ENCODE data around the gene GGT7.
"Not testable (repeated sequence)": the region's sequence is repeated elsewhere in the genome, so short reads cannot be mapped to it uniquely, and the experiment has no call there.

Gene GGT7

GRCh38 chr20:34895465-34895864, 22.8 kb upstream of the GGT7 start:
- no peak overlapping the region for H3K4me2 ChIP-seq (ENCODE audit: low read length)
- no peak overlapping the region for H3K9ac ChIP-seq (ENCODE audit: low read depth, low read length)
- H3K4me1 ChIP-seq (ENCODE audit: control insufficient read depth, insufficient read depth, low read length) = peaks cover 14% of the 10 kb centered on the region
- H3K36me3 ChIP-seq (ENCODE audit: insufficient read depth, low read length) = no peaks in the 10 kb centered on the region
- no peak overlapping the region for H3K4me3 ChIP-seq (ENCODE audit: low read length)
- H3K9me3 ChIP-seq (replicated peaks; ENCODE audit: low read length) = no peaks in the 10 kb centered on the region
- H3K27me3 ChIP-seq (ENCODE audit: control insufficient read depth, insufficient read depth, low read length) = no peaks in the 10 kb centered on the region

GRCh38 chr20:34894723-34895122, 22.1 kb upstream of the GGT7 start:
- Histone ChIP-seq H3K4me2 (ENCODE audit: low read length) (no peak overlapping the region), H3K4me1 (ENCODE audit: control insufficient read depth, insufficient read depth, low read length) (peaks cover 11% of the 10 kb centered on the region), H3K4me3 (ENCODE audit: low read length) (no peak overlapping the region), H3K27me3 (ENCODE audit: control insufficient read depth, insufficient read depth, low read length) (no peaks in the 10 kb centered on the region), H3K36me3 (ENCODE audit: insufficient read depth, low read length) (no peaks in the 10 kb centered on the region), H3K9ac (ENCODE audit: low read depth, low read length) (no peak overlapping the region), H3K9me3 (replicated peaks; ENCODE audit: low read length) (no peaks in the 10 kb centered on the region)

- no peaks in the 10 kb centered on the region for H3K9me3 ChIP-seq (replicated peaks; ENCODE audit: low read length)
- no peak overlapping the region for H3K9ac ChIP-seq (ENCODE audit: low read depth, low read length)
- no peaks in the 10 kb centered on the region for H3K27me3 ChIP-seq (ENCODE audit: control insufficient read depth, insufficient read depth, low read length)
- no peaks in the 10 kb centered on the region for H3K36me3 ChIP-seq (ENCODE audit: insufficient read depth, low read length)
- no peak overlapping the region for H3K4me2 ChIP-seq (ENCODE audit: low read length)
- H3K4me1 ChIP-seq (ENCODE audit: control insufficient read depth, insufficient read depth, low read length) = peaks cover 11% of the 10 kb centered on the region
- H3K4me3 ChIP-seq (ENCODE audit: low read length) = no peak overlapping the region
Measured at GRCh38 chr20:34892671-34893070, 20.0 kb upstream of the GGT7 start.

- no peaks in the 10 kb centered on the region for H3K9me3 ChIP-seq (replicated peaks; ENCODE audit: low read length)
- no peak overlapping the region for H3K9ac ChIP-seq (ENCODE audit: low read depth, low read length)
- H3K36me3 ChIP-seq (ENCODE audit: insufficient read depth, low read length) = no peaks in the 10 kb centered on the region
- peaks cover 11% of the 10 kb centered on the region for H3K4me1 ChIP-seq (ENCODE audit: control insufficient read depth, insufficient read depth, low read length)
- H3K27me3 ChIP-seq (ENCODE audit: control insufficient read depth, insufficient read depth, low read length) = no peaks in the 10 kb centered on the region
- no peak overlapping the region for H3K4me3 ChIP-seq (ENCODE audit: low read length)
- H3K4me2 ChIP-seq (ENCODE audit: low read length) = no peak overlapping the region
Measured at GRCh38 chr20:34891166-34892062, 18.8 kb upstream of the GGT7 start.

GRCh38 chr20:34888468-34888867, 15.8 kb upstream of the GGT7 start:
- Histone ChIP-seq H3K36me3 (ENCODE audit: insufficient read depth, low read length) (peaks cover 6% of the 10 kb centered on the region), H3K4me3 (ENCODE audit: low read length) (no peak overlapping the region), H3K9me3 (replicated peaks; ENCODE audit: low read length) (no peaks in the 10 kb centered on the region), H3K27me3 (ENCODE audit: control insufficient read depth, insufficient read depth, low read length) (no peaks in the 10 kb centered on the region), H3K4me2 (ENCODE audit: low read length) (no peak overlapping the region), H3K9ac (ENCODE audit: low read depth, low read length) (no peak overlapping the region), H3K4me1 (ENCODE audit: control insufficient read depth, insufficient read depth, low read length) (peaks cover 11% of the 10 kb centered on the region)

- Histone ChIP-seq H3K27me3 (ENCODE audit: control insufficient read depth, insufficient read depth, low read length) (no peaks in the 10 kb centered on the region), H3K4me3 (ENCODE audit: low read length) (no peak overlapping the region), H3K4me1 (ENCODE audit: control insufficient read depth, insufficient read depth, low read length) (peaks cover 11% of the 10 kb centered on the region), H3K9me3 (replicated peaks; ENCODE audit: low read length) (no peaks in the 10 kb centered on the region), H3K36me3 (ENCODE audit: insufficient read depth, low read length) (peaks cover 13% of the 10 kb centered on the region), H3K4me2 (ENCODE audit: low read length) (no peak overlapping the region), H3K9ac (ENCODE audit: low read depth, low read length) (no peak overlapping the region)
Measured at GRCh38 chr20:34887023-34887422, 14.4 kb upstream of the GGT7 start.

- H3K36me3 ChIP-seq (ENCODE audit: insufficient read depth, low read length) = peaks cover 13% of the 10 kb centered on the region
- no peaks in the 10 kb centered on the region for H3K27me3 ChIP-seq (ENCODE audit: control insufficient read depth, insufficient read depth, low read length)
- no peak overlapping the region for H3K4me2 ChIP-seq (ENCODE audit: low read length)
- no peaks in the 10 kb centered on the region for H3K9me3 ChIP-seq (replicated peaks; ENCODE audit: low read length)
- no peak overlapping the region for H3K4me3 ChIP-seq (ENCODE audit: low read length)
- H3K4me1 ChIP-seq (ENCODE audit: control insufficient read depth, insufficient read depth, low read length) = peaks cover 5% of the 10 kb centered on the region
- no peak overlapping the region for H3K9ac ChIP-seq (ENCODE audit: low read depth, low read length)
Measured at GRCh38 chr20:34886122-34886521, 13.5 kb upstream of the GGT7 start.

GRCh38 chr20:34884260-34884659, 11.6 kb upstream of the GGT7 start:
- no peak overlapping the region for H3K4me2 ChIP-seq (ENCODE audit: low read length)
- H3K9me3 ChIP-seq (replicated peaks; ENCODE audit: low read length) = no peaks in the 10 kb centered on the region
- H3K4me1 ChIP-seq (ENCODE audit: control insufficient read depth, insufficient read depth, low read length) = no peaks in the 10 kb centered on the region
- H3K27me3 ChIP-seq (ENCODE audit: control insufficient read depth, insufficient read depth, low read length) = no peaks in the 10 kb centered on the region
- H3K4me3 ChIP-seq (ENCODE audit: low read length) = no peak overlapping the region
- peaks cover 13% of the 10 kb centered on the region for H3K36me3 ChIP-seq (ENCODE audit: insufficient read depth, low read length)
- H3K9ac ChIP-seq (ENCODE audit: low read depth, low read length) = no peak overlapping the region

GRCh38 chr20:34883809-34884208, 11.2 kb upstream of the GGT7 start:
- H3K9me3 ChIP-seq (replicated peaks; ENCODE audit: low read length) = no peaks in the 10 kb centered on the region
- no peak overlapping the region for H3K9ac ChIP-seq (ENCODE audit: low read depth, low read length)
- H3K36me3 ChIP-seq (ENCODE audit: insufficient read depth, low read length) = peaks cover 13% of the 10 kb centered on the region
- no peak overlapping the region for H3K4me2 ChIP-seq (ENCODE audit: low read length)
- H3K27me3 ChIP-seq (ENCODE audit: control insufficient read depth, insufficient read depth, low read length) = no peaks in the 10 kb centered on the region
- H3K4me1 ChIP-seq (ENCODE audit: control insufficient read depth, insufficient read depth, low read length) = no peaks in the 10 kb centered on the region
- H3K4me3 ChIP-seq (ENCODE audit: low read length) = no peak overlapping the region

GRCh38 chr20:34883087-34883688, 10.5 kb upstream of the GGT7 start:
- no peak overlapping the region for H3K9ac ChIP-seq (ENCODE audit: low read depth, low read length)
- H3K36me3 ChIP-seq (ENCODE audit: insufficient read depth, low read length) = peaks cover 13% of the 10 kb centered on the region
- no peaks in the 10 kb centered on the region for H3K9me3 ChIP-seq (replicated peaks; ENCODE audit: low read length)
- no peak overlapping the region for H3K4me2 ChIP-seq (ENCODE audit: low read length)
- no peaks in the 10 kb centered on the region for H3K4me1 ChIP-seq (ENCODE audit: control insufficient read depth, insufficient read depth, low read length)
- no peak overlapping the region for H3K4me3 ChIP-seq (ENCODE audit: low read length)
- no peaks in the 10 kb centered on the region for H3K27me3 ChIP-seq (ENCODE audit: control insufficient read depth, insufficient read depth, low read length)

- H3K4me1 ChIP-seq (ENCODE audit: control insufficient read depth, insufficient read depth, low read length) = no peaks in the 10 kb centered on the region
- no peak overlapping the region for H3K4me3 ChIP-seq (ENCODE audit: low read length)
- no peaks in the 10 kb centered on the region for H3K27me3 ChIP-seq (ENCODE audit: control insufficient read depth, insufficient read depth, low read length)
- peaks cover 13% of the 10 kb centered on the region for H3K36me3 ChIP-seq (ENCODE audit: insufficient read depth, low read length)
- no peak overlapping the region for H3K4me2 ChIP-seq (ENCODE audit: low read length)
- H3K9ac ChIP-seq (ENCODE audit: low read depth, low read length) = no peak overlapping the region
- no peaks in the 10 kb centered on the region for H3K9me3 ChIP-seq (replicated peaks; ENCODE audit: low read length)
Measured at GRCh38 chr20:34881689-34882088, 9.0 kb upstream of the GGT7 start.

GRCh38 chr20:34880971-34881370, 8.3 kb upstream of the GGT7 start:
- not testable (repeated sequence) for H3K4me1 ChIP-seq (ENCODE audit: control insufficient read depth, insufficient read depth, low read length); H3K27me3 ChIP-seq (ENCODE audit: control insufficient read depth, insufficient read depth, low read length); H3K4me3 ChIP-seq (ENCODE audit: low read length); H3K9me3 ChIP-seq (replicated peaks; ENCODE audit: low read length); H3K9ac ChIP-seq (ENCODE audit: low read depth, low read length); H3K4me2 ChIP-seq (ENCODE audit: low read length)
- H3K36me3 ChIP-seq (ENCODE audit: insufficient read depth, low read length) = peaks cover 13% of the 10 kb centered on the region
